T-cell (primary cell): ENCODE results near the gene PCDHAC2. TPM values are rescaled to one million over a fixed set of nuclear protein-coding genes. Genes with fewer than 3 reads are reported as not detected.

Source experiments
- total RNA-seq, 35 experiments: library from RNA in 6 of 35; stranded (reverse) in 6 of 35; fragments of 120-200 nt in 1 of 35; gene quantifications; one replicate each; pipeline versions ENCODE4 v1.2.1 to v1.2.4 and lab custom pipeline; 2013 to 2026

The PCDHAC2 gene
- total RNA-seq, 5 donors from 2014 or later (not counting 1 experiment from before 2014, with no cell fraction given) = 0.03 TPM; not detected in 4

Other genes with a start within 250 kb of the PCDHAC2 start
- not detected for gene PCDHA1, start 180.3 kb upstream of the PCDHAC2 start, total RNA-seq
- not detected for gene PCDHA2, start 171.6 kb upstream of the PCDHAC2 start, total RNA-seq
- gene PCDHA3, start 165.4 kb upstream of the PCDHAC2 start, total RNA-seq = not detected
- gene PCDHA4, start 159.4 kb upstream of the PCDHAC2 start, total RNA-seq = not detected
- not detected for gene PCDHA5, start 144.9 kb upstream of the PCDHAC2 start, total RNA-seq
- gene PCDHA6, start 138.5 kb upstream of the PCDHAC2 start, total RNA-seq = not detected
- not detected for gene PCDHA7, start 132.2 kb upstream of the PCDHAC2 start, total RNA-seq
- gene PCDHA8, start 125.3 kb upstream of the PCDHAC2 start, total RNA-seq = not detected
- not detected for gene PCDHA9, start 118.1 kb upstream of the PCDHAC2 start, total RNA-seq
- under 1 TPM in 1 of 5 donors, not detected in 4; 0.07 TPM for gene PCDHA10, start 110.6 kb upstream of the PCDHAC2 start, total RNA-seq
- not detected for gene PCDHA11, start 97.5 kb upstream of the PCDHAC2 start, total RNA-seq
- gene PCDHA12, start 91.2 kb upstream of the PCDHAC2 start, total RNA-seq = not detected
- not detected for gene PCDHA13, start 84.4 kb upstream of the PCDHAC2 start, total RNA-seq
- gene PCDHAC1, start 40.2 kb upstream of the PCDHAC2 start, total RNA-seq = under 1 TPM in 1 of 5 donors, not detected in 4; 0.06 TPM
- gene PCDHB1, start 84.9 kb downstream of the PCDHAC2 start, total RNA-seq = not detected
- gene PCDHB2, start 128.1 kb downstream of the PCDHAC2 start, total RNA-seq = 1 to 10 TPM in 1 of 5 donors, under 1 TPM in 1, not detected in 3; 0.09 to 1.4 TPM
- 1 to 10 TPM in 1 of 5 donors, not detected in 4; 1.2 TPM for gene PCDHB3, start 134.0 kb downstream of the PCDHAC2 start, total RNA-seq
- gene PCDHB4, start 155.3 kb downstream of the PCDHAC2 start, total RNA-seq = not detected
- gene PCDHB5, start 168.7 kb downstream of the PCDHAC2 start, total RNA-seq = under 1 TPM in 3 of 5 donors, not detected in 2; 0.09 to 0.32 (median 0.30) TPM
- gene PCDHB6, start 183.6 kb downstream of the PCDHAC2 start, total RNA-seq = not detected
- not detected for gene PCDHB7, start 206.2 kb downstream of the PCDHAC2 start, total RNA-seq
- not detected for gene PCDHB8, start 211.3 kb downstream of the PCDHAC2 start, total RNA-seq
- not detected for gene PCDHB16, start 215.9 kb downstream of the PCDHAC2 start, total RNA-seq
- under 1 TPM in 3 of 5 donors, not detected in 2; 0.09 to 0.26 (median 0.23) TPM for gene PCDHB9, start 220.7 kb downstream of the PCDHAC2 start, total RNA-seq
- gene PCDHB10, start 225.9 kb downstream of the PCDHAC2 start, total RNA-seq = not detected
- gene PCDHB11, start 233.2 kb downstream of the PCDHAC2 start, total RNA-seq = not detected
- gene PCDHB12, start 242.2 kb downstream of the PCDHAC2 start, total RNA-seq = not detected
- gene PCDHB13, start 247.4 kb downstream of the PCDHAC2 start, total RNA-seq = under 1 TPM in 1 of 5 donors, not detected in 4; 0.06 TPM